GM12865 (cell line): Measurements from ENCODE around the gene DMRT1.

Source experiments
- DNase-seq: peaks from one replicate; pipeline ENCODE4 v3.0.0; 2010; ENCODE audit warnings: low read depth
- H3K4me3 ChIP-seq: 2 replicates; pipeline ENCODE4 v1.5.1; 2011; ENCODE audit warnings: mild to moderate bottlenecking, low read depth, low read length, control low read depth
- TF ChIP-seq, protein P1 (sequence below): IDR thresholded peaks from 2 replicates; pipeline ENCODE4 v1.5.1; 2011; ENCODE audit warnings: low read length, control low read depth, low read depth, inconsistent platforms; ENCODE audit not compliant: insufficient read depth; ENCODE audit errors: missing control alignments

DMRT1 gene

DNA sequence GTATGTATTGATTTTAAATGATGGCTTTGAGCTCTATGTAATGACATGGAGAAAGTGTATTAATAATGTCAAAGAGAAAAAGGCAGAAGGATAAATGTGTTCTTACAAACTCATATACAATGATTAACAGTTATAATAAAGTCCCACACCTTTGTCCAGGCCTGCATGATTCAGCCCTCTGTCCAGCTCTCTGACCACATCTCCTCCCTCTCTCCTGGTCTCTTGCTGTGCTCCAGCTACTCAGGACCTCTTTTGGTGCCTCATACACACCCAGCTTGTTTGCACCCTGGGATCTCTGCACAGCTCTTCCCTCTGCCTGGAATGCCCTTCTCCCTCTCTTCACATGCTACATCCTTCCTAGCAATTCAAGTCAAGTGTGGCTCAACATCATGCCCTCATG is 37.5 kb upstream of the DMRT1 start:
- TF ChIP-seq, protein P1, sequence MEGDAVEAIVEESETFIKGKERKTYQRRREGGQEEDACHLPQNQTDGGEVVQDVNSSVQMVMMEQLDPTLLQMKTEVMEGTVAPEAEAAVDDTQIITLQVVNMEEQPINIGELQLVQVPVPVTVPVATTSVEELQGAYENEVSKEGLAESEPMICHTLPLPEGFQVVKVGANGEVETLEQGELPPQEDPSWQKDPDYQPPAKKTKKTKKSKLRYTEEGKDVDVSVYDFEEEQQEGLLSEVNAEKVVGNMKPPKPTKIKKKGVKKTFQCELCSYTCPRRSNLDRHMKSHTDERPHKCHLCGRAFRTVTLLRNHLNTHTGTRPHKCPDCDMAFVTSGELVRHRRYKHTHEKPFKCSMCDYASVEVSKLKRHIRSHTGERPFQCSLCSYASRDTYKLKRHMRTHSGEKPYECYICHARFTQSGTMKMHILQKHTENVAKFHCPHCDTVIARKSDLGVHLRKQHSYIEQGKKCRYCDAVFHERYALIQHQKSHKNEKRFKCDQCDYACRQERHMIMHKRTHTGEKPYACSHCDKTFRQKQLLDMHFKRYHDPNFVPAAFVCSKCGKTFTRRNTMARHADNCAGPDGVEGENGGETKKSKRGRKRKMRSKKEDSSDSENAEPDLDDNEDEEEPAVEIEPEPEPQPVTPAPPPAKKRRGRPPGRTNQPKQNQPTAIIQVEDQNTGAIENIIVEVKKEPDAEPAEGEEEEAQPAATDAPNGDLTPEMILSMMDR, result no peak
- no peak for DNase-seq
- no peak overlapping the region for H3K4me3 ChIP-seq

DNA sequence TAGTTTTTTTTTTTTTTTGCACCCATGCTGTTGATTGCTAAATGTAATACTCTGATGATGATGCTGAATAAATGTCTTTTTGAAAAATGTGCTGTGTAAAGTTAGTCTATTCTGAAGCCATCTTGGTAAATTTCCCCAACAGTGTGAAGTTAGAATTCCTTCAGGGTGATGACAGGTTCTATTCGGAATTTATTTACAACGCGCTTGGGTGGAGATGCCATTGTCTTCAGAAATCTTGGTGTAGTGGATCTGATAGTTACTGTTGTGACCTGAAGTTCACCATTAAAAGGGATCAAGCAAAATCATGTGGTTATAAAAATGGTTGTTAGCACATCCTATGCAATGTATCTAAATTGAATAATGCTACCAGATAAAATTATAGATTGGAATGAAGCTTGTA is 36.3 kb upstream of the DMRT1 start:
- DNase-seq, result no peak
- no peak overlapping the region for H3K4me3 ChIP-seq
- TF ChIP-seq, protein P1, result no peak

DNA sequence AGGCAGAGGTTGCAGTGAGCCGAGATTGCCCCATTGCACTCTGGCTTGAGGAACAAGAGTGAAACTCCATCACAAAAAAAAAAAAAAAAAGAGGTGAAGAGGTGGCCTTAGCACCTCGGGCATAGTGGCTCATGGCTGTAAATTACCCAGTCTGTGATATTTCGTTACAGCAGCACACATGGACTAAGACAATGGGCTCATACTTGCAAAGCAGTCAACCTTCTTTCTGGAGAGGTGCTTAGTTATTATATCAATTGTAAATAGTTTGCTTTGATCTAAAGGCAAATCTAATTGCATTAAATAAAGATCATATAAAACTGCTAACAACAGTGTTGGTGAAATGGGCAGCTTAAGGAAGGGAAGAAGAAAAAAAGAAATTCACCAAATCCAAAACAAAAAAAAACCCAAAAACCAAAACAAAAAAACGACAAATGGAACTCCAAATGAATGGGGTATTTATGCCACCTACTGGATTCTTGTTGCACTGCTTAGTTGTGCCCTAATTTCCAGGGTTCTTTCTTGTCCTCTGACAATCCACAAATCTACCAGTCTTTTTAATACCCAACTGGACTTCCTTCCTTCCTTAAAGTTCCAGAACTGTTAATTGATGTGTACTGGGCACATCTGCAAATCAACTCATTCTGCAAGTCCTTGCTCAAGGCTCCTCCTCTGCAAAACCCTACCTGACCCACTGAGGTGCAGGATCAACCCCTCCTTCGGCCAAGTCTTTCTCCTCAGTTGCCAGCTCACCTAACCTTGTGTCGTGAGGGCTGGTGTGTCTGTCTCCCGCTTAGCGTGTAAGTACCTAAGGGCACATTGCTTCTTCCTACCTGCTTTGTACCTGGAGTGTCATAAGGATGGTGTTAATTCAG is 35.0 kb upstream of the DMRT1 start:
- no peak overlapping the region for H3K4me3 ChIP-seq
- peak; percentile 39 for DNase-seq
- TF ChIP-seq, protein P1, result peak; percentile 63

DNA sequence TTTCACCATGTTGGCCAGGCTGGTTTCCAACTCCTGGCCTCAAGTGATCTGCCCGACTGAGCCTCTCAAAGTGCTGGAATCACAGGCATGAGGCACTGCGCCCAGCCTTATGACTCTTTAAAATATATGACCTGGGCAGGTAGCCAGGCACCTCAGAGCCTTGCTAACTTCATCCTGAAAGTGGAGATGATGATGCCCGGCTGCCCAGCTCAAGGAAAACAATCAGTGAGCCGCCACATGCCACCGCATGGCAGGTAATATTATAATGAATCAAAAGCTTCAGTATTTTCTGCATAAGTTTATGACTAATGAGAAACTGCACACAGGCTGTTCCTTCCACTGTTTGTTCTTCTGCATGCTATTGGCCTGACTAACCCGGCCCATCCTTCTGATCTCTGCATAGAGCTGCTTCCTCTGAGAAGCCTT is 30.4 kb upstream of the DMRT1 start:
- no peak for DNase-seq
- no peak overlapping the region for H3K4me3 ChIP-seq
- TF ChIP-seq, protein P1, result no peak

DNA sequence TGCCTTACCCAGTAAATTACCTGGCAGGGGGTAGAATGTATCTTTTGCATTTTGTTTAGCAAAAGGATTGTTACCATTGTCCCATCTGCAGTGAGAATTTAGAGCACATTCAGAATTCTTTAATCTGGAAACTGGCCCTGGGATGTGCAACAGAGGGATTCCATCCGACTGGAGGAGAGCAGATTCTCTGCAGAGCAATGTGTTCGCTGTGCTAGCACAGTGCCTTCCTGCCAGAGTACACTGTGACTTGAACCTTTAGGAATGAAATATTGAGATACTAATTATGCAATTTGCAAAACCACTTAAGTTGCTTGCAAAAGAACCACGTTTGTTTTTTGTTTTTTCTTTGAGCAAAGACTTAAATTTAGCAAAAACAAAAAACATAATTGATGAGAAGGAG is 22.5 kb upstream of the DMRT1 start:
- no peak for DNase-seq
- TF ChIP-seq, protein P1, result no peak
- H3K4me3 ChIP-seq, result no peak overlapping the region

DNA sequence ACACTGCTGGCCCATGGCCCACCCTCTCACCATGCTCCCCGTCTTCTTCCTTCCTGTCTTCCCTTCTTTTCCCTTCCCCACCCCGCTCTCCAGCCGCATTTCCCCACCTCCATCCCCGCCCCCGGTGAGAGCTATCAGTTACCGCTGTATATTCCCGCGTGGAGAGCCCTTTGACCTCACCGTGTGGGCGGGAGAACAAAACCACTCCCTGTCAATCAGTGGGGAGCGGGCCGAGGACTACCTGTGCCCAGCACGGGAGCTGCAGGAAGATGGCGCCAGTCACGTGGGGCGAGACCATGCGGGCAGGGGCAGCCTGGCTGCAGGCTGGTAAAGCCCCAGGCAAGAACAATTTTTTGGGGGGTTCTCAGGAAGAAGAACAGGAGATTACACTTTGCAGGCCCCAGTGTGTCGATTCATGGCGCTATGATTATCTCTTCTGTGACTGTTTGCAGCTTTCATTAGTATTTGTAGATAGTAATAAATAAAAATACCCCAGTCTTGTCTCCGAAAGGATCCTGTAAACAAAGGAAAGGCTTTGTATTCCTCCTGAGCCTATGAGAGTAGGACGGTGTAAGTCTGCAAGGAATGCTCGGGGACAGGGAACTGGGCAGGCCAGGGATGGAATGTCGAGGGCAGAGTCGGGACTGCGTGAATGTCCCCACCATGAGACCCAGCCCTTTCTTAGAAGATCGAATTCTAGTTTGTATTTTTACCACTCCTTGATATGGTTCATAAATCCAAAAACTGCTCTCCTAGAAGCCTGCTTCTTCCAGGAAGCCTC is 14.8 kb upstream of the DMRT1 start:
- no peak overlapping the region for H3K4me3 ChIP-seq
- DNase-seq, result no peak
- TF ChIP-seq, protein P1, result no peak

DNA sequence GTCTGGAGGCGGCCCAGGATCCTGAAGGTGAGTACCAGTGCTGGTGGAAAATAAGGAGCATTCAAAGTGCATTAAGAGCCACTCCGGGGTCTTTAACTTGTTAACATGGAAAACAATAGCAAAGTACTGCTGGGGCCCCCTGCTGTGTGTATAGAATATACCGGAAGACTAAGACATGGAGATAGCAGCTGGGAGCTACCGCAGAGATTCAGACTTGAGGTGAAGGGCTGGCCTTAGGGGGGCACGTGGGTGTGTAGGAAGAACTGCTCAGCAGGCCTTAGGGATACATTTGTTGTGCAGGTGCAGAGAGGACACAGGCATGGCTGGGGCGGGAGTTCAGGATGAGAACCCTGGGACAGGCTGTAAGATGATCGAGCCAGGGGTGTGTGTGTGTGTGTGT is 1.2 kb upstream of the DMRT1 start:
- TF ChIP-seq, protein P1, result no peak
- no peak overlapping the region for H3K4me3 ChIP-seq
- DNase-seq, result no peak
